Panc1 (cell line): ENCODE measurements around the gene ASPHD2. TPM values are rescaled to one million over a fixed set of nuclear protein-coding genes. Genes with fewer than 3 reads are reported as not detected.

ENCODE experiments used
- ATAC-seq: fragments of 200-7000 bp; cut with Tn5 transposase; 2 replicates; pipeline ENCODE4 v1.9.1; 2020; ENCODE audit warnings: mild to moderate bottlenecking, moderate library complexity
- BruUV-seq: library from RNA; stranded (reverse); fragments of 400-500 nt; replicated peaks from 2 replicates; lab custom pipeline; 2021; lab: Mats Ljungman, UMichigan
- CTCF ChIA-PET: fragments of 300-600 bp; sonication (Branson Sonifier 250); formaldehyde crosslinking; loops from one replicate; lab custom pipeline; 2022; ENCODE audit warnings: antibody characterized with exemption; lab: Charles Lee
- POLR2A ChIA-PET: fragments of 300-600 bp; sonication (Branson Sonifier 250); formaldehyde crosslinking; loops from one replicate; lab custom pipeline; 2022; ENCODE audit warnings: antibody characterized with exemption; lab: Charles Lee
- DNase-seq: peaks from one replicate; pipeline ENCODE4 v3.0.0-alpha.2; 2010; ENCODE audit warnings: low read depth, low spot score
- H3K27ac ChIP-seq: 2 replicates; pipeline ENCODE4 v1.5.1; 2011; ENCODE audit warnings: mild to moderate bottlenecking, low read length, inconsistent platforms
- H3K27me3 ChIP-seq: fragments of 200-500 bp; sonication (Bioruptor generic); 2 replicates; pipeline ENCODE4 v1.6.0; 2014; ENCODE audit warnings: low read length, inconsistent platforms; ENCODE audit not compliant: control insufficient read depth, insufficient read depth
- H3K36me3 ChIP-seq: fragments of 200-500 bp; sonication (Bioruptor generic); 2 replicates; pipeline ENCODE4 v1.5.1; 2014; ENCODE audit warnings: inconsistent platforms, mild to moderate bottlenecking, low read length, moderate library complexity; ENCODE audit not compliant: control insufficient read depth, insufficient read depth
- H3K4me1 ChIP-seq: 2 replicates; pipeline ENCODE4 v1.5.1; 2011; ENCODE audit warnings: inconsistent platforms, mild to moderate bottlenecking, low read length, moderate library complexity; ENCODE audit not compliant: control insufficient read depth, insufficient read depth
- H3K4me3 ChIP-seq, 2 experiments: 2 replicates each; pipeline ENCODE4 v1.5.1; 2011 to 2012; ENCODE audit warnings: low read depth in 2 of 2, low read length in 2 of 2, mild to moderate bottlenecking in 2 of 2, inconsistent platforms in 1 of 2, moderate library complexity in 1 of 2
- H3K9me3 ChIP-seq: fragments of 200-500 bp; sonication (Bioruptor generic); 2 replicates; pipeline ENCODE4 v1.5.1; 2014; ENCODE audit warnings: low read depth, mild to moderate bottlenecking, inconsistent platforms, low read length, moderate library complexity; ENCODE audit not compliant: control insufficient read depth, insufficient read depth
- POLR2AphosphoS5 ChIP-seq: IDR thresholded peaks from 2 replicates; pipeline ENCODE4 v1.6.1; 2012; ENCODE audit warnings: mild to moderate bottlenecking, low read depth, low read length, moderate library complexity
- SIN3A ChIP-seq: IDR thresholded peaks from 2 replicates; pipeline ENCODE4 v1.6.1; 2012; ENCODE audit warnings: low read depth, mild to moderate bottlenecking, low read length, moderate library complexity, borderline replicate concordance; ENCODE audit not compliant: insufficient read depth
- TCF7L2 ChIP-seq: IDR thresholded peaks from 2 replicates; pipeline ENCODE4 v1.6.1; 2011; ENCODE audit warnings: mild to moderate bottlenecking, low read depth, low read length, inconsistent platforms
- in situ Hi-C: cut with HindIII; loops from 2 replicates; pipeline ENCODE4 v1.10.0; 2016; ENCODE audit warnings: low sequenced_read_pairs, low pct_unique_long_range_greater_than_20kb
- intact Hi-C: fragments of 100-400 bp; cut with micrococcal nuclease; formaldehyde crosslinking; loops from one replicate; pipeline ENCODE4 v1.10.0; 2022; ENCODE audit not compliant: unreplicated experiment
- total RNA-seq: library from RNA; stranded (reverse); gene quantifications from one replicate; pipeline ENCODE4 v1.2.1, GENCODE V29; 2021; ENCODE audit not compliant: unreplicated experiment
- TF ChIP-seq, protein P1 (sequence below), 2 experiments: IDR thresholded peaks; 2 replicates each; pipeline ENCODE4 v1.6.1; 2011 to 2012; ENCODE audit warnings: low read depth in 2 of 2, control low read depth in 1 of 2, low read length in 1 of 2, mild to moderate bottlenecking in 1 of 2, moderate library complexity in 1 of 2; ENCODE audit not compliant: insufficient read depth in 1 of 2
- TF ChIP-seq, protein P2 (sequence below): fragments of 450-650 bp; IDR thresholded peaks from 2 replicates; pipeline ENCODE4 v1.5.1; 2017; ENCODE audit warnings: mild to moderate bottlenecking

Gene ASPHD2
- total RNA-seq, 1 experiment from 2014 or later = 0.15 TPM

DNA sequence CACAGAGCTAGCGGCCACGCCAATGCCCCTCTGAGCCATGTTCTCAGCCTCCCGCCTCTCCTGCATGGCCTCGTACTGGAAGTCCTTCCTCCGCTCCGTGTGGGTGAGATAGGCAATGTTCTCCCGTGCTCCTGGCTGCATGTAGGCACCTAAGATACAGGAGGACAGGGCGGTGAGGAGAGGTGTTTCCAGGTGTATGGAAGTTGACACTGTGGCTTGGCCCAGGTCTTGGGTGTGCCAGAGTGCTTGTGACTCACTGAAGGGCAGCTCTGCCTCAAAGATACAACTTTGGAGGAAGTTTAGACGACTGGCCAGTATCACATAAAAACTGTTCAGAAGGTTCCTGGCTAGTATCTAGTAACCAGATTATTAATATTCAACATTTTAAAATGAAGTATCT is 63.2 kb downstream of the ASPHD2 start:
- peaks cover 15% of the 10 kb centered on the region for H3K36me3 ChIP-seq

DNA sequence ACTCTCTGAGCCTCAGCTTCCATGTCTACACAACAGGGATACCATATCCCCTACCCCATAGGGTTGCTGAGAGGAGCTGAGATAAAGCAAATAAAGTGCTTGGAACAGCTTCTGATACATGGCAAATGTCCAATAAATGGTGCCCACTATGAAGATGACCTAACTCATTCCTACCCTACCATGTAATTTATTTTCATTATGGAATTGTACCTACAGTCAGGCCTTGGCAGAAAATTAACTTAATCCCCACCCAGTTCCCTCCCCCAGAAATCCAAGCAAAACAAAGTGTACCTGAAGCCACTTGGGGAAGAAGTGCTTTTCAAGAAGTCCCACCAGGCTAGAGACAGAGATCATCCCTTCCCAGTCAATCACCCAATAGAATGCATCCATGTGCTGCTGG is 65.4 kb downstream of the ASPHD2 start:
- DNase-seq (no peak), ATAC-seq (no peak)
- in situ Hi-C loops (no loop called here), intact Hi-C loops (no loop called here)
- Histone ChIP-seq H3K27me3 (no peaks in the 10 kb centered on the region), H3K4me3 (no peak overlapping the region), H3K36me3 (peaks cover 14% of the 10 kb centered on the region), H3K9me3 (no peaks in the 10 kb centered on the region), H3K4me1 (no peaks in the 10 kb centered on the region), H3K27ac (no peak overlapping the region)
- TF ChIP-seq POLR2AphosphoS5 = no peak
- TF ChIP-seq, protein P1, sequence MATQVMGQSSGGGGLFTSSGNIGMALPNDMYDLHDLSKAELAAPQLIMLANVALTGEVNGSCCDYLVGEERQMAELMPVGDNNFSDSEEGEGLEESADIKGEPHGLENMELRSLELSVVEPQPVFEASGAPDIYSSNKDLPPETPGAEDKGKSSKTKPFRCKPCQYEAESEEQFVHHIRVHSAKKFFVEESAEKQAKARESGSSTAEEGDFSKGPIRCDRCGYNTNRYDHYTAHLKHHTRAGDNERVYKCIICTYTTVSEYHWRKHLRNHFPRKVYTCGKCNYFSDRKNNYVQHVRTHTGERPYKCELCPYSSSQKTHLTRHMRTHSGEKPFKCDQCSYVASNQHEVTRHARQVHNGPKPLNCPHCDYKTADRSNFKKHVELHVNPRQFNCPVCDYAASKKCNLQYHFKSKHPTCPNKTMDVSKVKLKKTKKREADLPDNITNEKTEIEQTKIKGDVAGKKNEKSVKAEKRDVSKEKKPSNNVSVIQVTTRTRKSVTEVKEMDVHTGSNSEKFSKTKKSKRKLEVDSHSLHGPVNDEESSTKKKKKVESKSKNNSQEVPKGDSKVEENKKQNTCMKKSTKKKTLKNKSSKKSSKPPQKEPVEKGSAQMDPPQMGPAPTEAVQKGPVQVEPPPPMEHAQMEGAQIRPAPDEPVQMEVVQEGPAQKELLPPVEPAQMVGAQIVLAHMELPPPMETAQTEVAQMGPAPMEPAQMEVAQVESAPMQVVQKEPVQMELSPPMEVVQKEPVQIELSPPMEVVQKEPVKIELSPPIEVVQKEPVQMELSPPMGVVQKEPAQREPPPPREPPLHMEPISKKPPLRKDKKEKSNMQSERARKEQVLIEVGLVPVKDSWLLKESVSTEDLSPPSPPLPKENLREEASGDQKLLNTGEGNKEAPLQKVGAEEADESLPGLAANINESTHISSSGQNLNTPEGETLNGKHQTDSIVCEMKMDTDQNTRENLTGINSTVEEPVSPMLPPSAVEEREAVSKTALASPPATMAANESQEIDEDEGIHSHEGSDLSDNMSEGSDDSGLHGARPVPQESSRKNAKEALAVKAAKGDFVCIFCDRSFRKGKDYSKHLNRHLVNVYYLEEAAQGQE (IDR thresholded peaks at IDR 0.05; ENCODE audit: insufficient read depth in 1 of 2, low read depth in 2 of 2, low read length in 1 of 2) = no peak
- TF ChIP-seq TCF7L2 = no peak
- TF ChIP-seq, protein P2, sequence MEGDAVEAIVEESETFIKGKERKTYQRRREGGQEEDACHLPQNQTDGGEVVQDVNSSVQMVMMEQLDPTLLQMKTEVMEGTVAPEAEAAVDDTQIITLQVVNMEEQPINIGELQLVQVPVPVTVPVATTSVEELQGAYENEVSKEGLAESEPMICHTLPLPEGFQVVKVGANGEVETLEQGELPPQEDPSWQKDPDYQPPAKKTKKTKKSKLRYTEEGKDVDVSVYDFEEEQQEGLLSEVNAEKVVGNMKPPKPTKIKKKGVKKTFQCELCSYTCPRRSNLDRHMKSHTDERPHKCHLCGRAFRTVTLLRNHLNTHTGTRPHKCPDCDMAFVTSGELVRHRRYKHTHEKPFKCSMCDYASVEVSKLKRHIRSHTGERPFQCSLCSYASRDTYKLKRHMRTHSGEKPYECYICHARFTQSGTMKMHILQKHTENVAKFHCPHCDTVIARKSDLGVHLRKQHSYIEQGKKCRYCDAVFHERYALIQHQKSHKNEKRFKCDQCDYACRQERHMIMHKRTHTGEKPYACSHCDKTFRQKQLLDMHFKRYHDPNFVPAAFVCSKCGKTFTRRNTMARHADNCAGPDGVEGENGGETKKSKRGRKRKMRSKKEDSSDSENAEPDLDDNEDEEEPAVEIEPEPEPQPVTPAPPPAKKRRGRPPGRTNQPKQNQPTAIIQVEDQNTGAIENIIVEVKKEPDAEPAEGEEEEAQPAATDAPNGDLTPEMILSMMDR = no peak
- no peak for TF ChIP-seq SIN3A
- ChIA-PET POLR2A (no interaction called here), CTCF (no interaction called here)
- BruUV-seq = no TSS peak

More for the DNA sequence above, 63.2 kb downstream of the ASPHD2 start:
- no peak for ATAC-seq
- Histone ChIP-seq H3K4me1 (no peaks in the 10 kb centered on the region), H3K9me3 (no peaks in the 10 kb centered on the region), H3K4me3 (no peak overlapping the region), H3K27ac (no peak overlapping the region), H3K27me3 (no peaks in the 10 kb centered on the region)
- no peak for DNase-seq
- in situ Hi-C loops (no loop called here), intact Hi-C loops (no loop called here)
- TF ChIP-seq, protein P1 (IDR thresholded peaks at IDR 0.05; ENCODE audit: insufficient read depth in 1 of 2, low read depth in 2 of 2, low read length in 1 of 2) = no peak
- TF ChIP-seq, protein P2 = no peak
- no peak for TF ChIP-seq SIN3A
- TF ChIP-seq POLR2AphosphoS5 = no peak
- TF ChIP-seq TCF7L2 = no peak
- BruUV-seq = no TSS peak
- POLR2A ChIA-PET = interaction anchor here (0.6 kb wide), 2 partner anchors 9 to 39 kb away, joined by 3 to 7 read pairs; partner anchors contain the start of genes HPS4 and SRRD
- CTCF ChIA-PET = no interaction called here

Other genes starting within 250 kb of the ASPHD2 start
- 26.2 TPM for gene HPS4, start 54.5 kb downstream of the ASPHD2 start, total RNA-seq
- 21.9 TPM for gene SRRD, start 54.6 kb downstream of the ASPHD2 start, total RNA-seq
- 29.8 TPM for gene TFIP11, start 83.2 kb downstream of the ASPHD2 start, total RNA-seq
- gene TPST2, start 160.9 kb downstream of the ASPHD2 start, total RNA-seq = 7.1 TPM
- gene CRYBB1, start 188.8 kb downstream of the ASPHD2 start, total RNA-seq = not detected
- gene CRYBA4, start 192.7 kb downstream of the ASPHD2 start, total RNA-seq = not detected
- 0.33 TPM for gene MIAT, start 228.3 kb downstream of the ASPHD2 start, total RNA-seq